HL-60 (cell line): ENCODE measurements around the gene DRD4.

Experiments used
- DNase-seq, 2 experiments: peaks; one replicate each; pipeline ENCODE4 v3.0.0-alpha.2; 2010 to 2020; ENCODE audit warnings: low read depth in 1 of 2, low spot score in 1 of 2
- H3K27ac ChIP-seq: fragments of 250-450 bp; sonication (Bioruptor Pico); replicated peaks from 2 replicates; pipeline ENCODE4 v1.5.1; 2020; ENCODE audit warnings: mild to moderate bottlenecking, moderate library complexity
- H3K27me3 ChIP-seq: fragments of 250-450 bp; sonication (Bioruptor Pico); 2 replicates; pipeline ENCODE4 v1.5.1; 2021; ENCODE audit warnings: mild to moderate bottlenecking, moderate library complexity; ENCODE audit not compliant: insufficient read depth, poor library complexity, severe bottlenecking
- H3K4me3 ChIP-seq: replicated peaks from 2 replicates; pipeline ENCODE4 v1.5.1; 2011; ENCODE audit warnings: mild to moderate bottlenecking, control low read depth, low read length; ENCODE audit not compliant: insufficient read depth
- CTCF ChIP-seq: IDR thresholded peaks from one replicate; pipeline ENCODE4 v1.5.1; 2011; ENCODE audit warnings: low read length, control low read depth, inconsistent platforms; ENCODE audit not compliant: insufficient read depth
- GABPA ChIP-seq: IDR thresholded peaks from 2 replicates; pipeline ENCODE4 v1.6.1; 2012; ENCODE audit warnings: low read depth
- POLR2AphosphoS5 ChIP-seq: IDR thresholded peaks from 2 replicates; pipeline ENCODE4 v1.6.1; 2012; ENCODE audit warnings: low read depth
- REST ChIP-seq: IDR thresholded peaks from 2 replicates; pipeline ENCODE4 v1.6.1; 2012; ENCODE audit warnings: low read depth; ENCODE audit not compliant: insufficient replicate concordance
- SPI1 ChIP-seq: IDR thresholded peaks from 2 replicates; pipeline ENCODE4 v1.6.1; 2012; ENCODE audit warnings: low read depth, mild to moderate bottlenecking, borderline replicate concordance

Gene DRD4

GRCh38 chr11:623999-624704, 12.9 kb upstream of the DRD4 start:
- TF ChIP-seq SPI1: no peak
- TF ChIP-seq POLR2AphosphoS5: no peak
- H3K27ac ChIP-seq: no peak overlapping the region
- no peaks in the 10 kb centered on the region for H3K27me3 ChIP-seq
- H3K4me3 ChIP-seq: no peak overlapping the region
- no peak for DNase-seq

- no peak for DNase-seq
- H3K4me3 ChIP-seq: no peak within 1 kb of the TSS
- no peak within 1 kb of the TSS for H3K27ac ChIP-seq
- no peaks in the 10 kb centered on the region for H3K27me3 ChIP-seq
- TF ChIP-seq POLR2AphosphoS5 (no peak), REST (no peak), CTCF (no peak), SPI1 (no peak), GABPA (no peak)
Observed at GRCh38 chr11:624705-625635, 12.1 kb upstream of the DRD4 start, which contains the start of gene CDHR5. Gene CDHR5 (minus strand): TSS chr11:624955. CDS start chr11:624902, 53 bp downstream.

DNA sequence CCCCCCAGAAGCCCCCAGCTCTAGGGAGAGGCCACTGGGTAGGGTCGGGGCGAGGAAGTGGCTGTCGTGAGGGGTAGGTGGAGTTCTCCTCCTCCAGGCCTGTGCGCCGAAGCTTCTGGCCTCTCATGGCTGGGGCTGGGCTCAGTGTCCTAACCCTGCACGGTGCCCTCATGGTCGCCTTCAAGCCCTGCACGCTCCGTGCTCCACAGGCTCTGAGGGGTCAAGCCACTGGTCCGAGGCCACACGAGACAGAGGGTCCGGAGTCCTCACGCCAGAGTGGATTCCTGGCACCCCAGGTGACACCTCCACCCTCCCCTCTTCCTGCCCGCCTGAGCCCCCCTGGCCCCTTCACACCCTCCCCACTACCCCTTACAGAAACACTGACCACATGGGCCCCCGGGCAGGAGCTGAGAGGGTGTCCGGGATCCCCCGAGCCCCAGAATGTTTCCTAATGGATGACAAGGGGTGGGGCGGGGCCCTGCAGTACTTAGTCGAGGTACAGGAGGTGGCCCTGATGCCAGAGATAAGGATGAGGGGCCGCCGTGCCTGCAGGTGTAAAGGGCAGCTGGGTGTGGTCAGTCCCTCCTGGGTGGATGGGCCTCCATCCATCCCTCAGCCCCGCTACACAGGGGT, 11.3 kb upstream of the DRD4 start:
- no peak for DNase-seq
- Histone ChIP-seq H3K4me3 (no peak overlapping the region), H3K27ac (no peak overlapping the region), H3K27me3 (no peaks in the 10 kb centered on the region)
- TF ChIP-seq GABPA (no peak), CTCF (no peak), SPI1 (no peak), POLR2AphosphoS5 (no peak), REST (no peak)
